Stimulated activated naive CD4-positive, alpha-beta T cell (primary cell): Measurements from ENCODE around the gene INPP5J.
"Not testable (repeated sequence)": the region's sequence is repeated elsewhere in the genome, so short reads cannot be mapped to it uniquely, and the experiment has no call there.

Source experiments
- DNase-seq, 6 experiments: peaks; one replicate each; lab custom pipeline; 2025; lab: John Stamatoyannopoulos, UW

INPP5J gene, protein sequence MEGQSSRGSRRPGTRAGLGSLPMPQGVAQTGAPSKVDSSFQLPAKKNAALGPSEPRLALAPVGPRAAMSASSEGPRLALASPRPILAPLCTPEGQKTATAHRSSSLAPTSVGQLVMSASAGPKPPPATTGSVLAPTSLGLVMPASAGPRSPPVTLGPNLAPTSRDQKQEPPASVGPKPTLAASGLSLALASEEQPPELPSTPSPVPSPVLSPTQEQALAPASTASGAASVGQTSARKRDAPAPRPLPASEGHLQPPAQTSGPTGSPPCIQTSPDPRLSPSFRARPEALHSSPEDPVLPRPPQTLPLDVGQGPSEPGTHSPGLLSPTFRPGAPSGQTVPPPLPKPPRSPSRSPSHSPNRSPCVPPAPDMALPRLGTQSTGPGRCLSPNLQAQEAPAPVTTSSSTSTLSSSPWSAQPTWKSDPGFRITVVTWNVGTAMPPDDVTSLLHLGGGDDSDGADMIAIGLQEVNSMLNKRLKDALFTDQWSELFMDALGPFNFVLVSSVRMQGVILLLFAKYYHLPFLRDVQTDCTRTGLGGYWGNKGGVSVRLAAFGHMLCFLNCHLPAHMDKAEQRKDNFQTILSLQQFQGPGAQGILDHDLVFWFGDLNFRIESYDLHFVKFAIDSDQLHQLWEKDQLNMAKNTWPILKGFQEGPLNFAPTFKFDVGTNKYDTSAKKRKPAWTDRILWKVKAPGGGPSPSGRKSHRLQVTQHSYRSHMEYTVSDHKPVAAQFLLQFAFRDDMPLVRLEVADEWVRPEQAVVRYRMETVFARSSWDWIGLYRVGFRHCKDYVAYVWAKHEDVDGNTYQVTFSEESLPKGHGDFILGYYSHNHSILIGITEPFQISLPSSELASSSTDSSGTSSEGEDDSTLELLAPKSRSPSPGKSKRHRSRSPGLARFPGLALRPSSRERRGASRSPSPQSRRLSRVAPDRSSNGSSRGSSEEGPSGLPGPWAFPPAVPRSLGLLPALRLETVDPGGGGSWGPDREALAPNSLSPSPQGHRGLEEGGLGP

DNA sequence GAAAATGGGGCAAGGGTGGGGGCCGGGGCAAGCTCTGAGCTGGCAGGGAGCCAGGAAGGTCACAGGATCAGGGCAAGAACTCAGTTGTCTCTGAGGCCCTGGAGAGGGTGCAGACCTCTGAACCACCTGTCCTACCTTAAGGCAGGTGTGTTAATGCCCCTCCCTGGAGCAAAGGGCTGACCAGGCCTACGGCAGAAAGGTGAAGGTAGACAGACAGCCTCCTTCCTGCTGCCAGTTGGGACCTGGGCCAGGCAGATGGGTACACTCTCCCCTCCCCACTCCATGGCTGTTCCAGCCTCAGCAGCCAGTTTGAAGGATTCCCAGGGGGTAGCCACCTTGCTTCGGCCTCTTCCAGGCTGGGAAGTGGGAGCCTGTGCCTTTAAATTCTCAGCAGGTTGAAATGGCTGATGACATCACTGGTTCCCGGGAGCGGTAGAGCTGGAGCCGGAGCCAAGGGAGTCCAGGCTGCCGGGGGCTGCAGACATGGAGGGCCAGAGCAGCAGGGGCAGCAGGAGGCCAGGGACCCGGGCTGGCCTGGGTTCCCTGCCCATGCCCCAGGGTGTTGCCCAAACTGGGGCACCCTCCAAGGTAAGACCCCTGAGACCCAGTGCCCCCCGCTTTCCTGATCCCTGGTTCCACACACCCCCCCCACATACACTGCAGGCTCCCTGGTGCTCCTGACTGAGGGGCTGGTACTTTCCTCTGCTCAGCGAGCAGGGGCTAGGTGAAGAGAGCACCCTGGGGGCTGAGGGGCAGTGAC is at the start of gene INPP5J:
TSS of gene INPP5J (plus strand) at position 435 of the 760 bp plus-strand sequence. CDS start at position 484, 49 bp downstream.
- DNase-seq = no peak

DNA sequence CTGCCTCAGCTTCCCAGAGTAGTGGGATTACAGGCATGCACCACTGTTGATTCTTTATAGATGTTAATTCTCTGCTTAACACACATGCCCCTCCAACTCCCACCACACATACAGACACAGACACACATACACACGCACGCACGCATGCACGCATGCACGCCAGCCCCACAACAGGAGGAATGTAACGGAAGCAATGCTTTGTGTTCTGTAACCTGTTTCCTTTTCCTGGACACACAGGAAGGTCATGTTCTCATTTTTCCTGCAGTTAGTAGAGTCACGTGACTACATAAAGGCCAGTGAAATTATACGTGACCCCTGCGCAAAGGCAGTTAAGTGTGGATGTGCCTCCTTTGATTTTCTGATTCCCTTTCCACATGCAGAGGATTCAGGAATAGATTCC is 49.6 kb upstream of the INPP5J start:
- not testable (repeated sequence) for DNase-seq

- not testable (repeated sequence) for DNase-seq
Measured at GRCh38 chr22:31073545-31074145, 49.1 kb upstream of the INPP5J start.

DNA sequence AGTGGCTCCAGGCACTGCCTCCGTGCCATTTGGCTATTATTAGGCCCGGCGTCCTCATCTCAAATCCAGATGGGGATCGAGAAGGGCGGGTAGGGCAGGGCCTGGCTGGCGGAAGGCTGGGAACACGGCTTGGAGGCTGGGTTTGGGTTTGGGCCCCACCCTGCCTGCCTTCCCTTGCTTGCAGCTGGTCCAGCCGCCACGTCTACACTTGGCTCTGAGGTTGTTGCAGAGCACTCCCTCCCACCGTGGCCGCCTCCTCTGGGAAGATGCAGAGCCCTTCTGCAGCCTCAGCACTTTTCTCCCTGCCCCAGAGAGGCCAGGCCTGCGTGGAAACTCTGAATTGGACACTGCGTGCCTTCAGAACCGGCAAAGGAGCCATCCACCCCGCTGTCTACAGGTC is 46.8 kb upstream of the INPP5J start:
- no peak for DNase-seq

DNA sequence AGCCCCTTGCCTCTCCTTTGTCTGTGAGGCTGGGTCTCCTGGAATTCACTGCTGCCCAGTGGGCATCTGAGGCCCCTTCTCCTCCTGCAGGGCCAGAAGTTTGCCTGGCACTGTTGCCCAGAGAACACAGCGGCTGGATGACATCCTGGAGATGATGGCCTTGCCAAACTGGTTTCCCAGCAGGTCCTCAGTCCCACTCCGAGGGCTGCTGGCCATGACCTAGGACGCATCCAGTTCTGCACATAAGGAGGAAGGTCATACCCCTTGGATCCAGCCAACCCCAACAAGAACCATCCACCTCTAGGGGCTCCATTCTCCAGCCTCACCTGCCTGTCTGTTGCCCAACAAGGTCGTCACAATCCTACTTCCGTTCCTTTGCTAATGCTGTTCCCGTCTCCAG is 45.1 kb upstream of the INPP5J start:
- no peak for DNase-seq

DNA sequence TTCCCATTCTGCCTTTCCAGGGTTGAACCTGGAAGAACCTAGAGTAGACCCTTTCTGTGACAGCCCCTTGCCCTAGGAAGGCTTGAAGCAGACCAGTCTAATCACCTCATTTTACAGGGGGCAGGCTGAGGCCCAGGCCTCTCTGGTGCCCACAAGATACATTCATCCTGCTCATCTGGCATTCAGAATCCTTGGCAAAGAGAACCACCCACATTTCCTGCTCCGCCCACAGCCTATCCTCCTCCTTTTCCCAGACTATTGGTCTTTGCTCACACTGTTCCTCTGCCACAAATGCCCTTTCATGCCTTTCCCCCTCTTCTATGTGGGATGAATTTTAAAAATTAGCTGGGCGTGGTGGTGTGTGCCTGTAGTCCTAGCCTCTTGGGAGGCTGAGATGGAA is 44.4 kb upstream of the INPP5J start:
- DNase-seq = not testable (repeated sequence)

GRCh38 chr22:31079095-31079642 is 43.6 kb upstream of the INPP5J start:
- DNase-seq = no peak

- no peak for DNase-seq
Measured at GRCh38 chr22:31080164-31080847, 42.5 kb upstream of the INPP5J start.

- DNase-seq = peak; percentile 72 to 86 (median 85)
Measured at GRCh38 chr22:31080848-31081649, 41.7 kb upstream of the INPP5J start, which contains the start of gene SMTN. TSS of gene SMTN (plus strand) at chr22:31081318. CDS start at chr22:31083259, 1,941 bp downstream.

DNA sequence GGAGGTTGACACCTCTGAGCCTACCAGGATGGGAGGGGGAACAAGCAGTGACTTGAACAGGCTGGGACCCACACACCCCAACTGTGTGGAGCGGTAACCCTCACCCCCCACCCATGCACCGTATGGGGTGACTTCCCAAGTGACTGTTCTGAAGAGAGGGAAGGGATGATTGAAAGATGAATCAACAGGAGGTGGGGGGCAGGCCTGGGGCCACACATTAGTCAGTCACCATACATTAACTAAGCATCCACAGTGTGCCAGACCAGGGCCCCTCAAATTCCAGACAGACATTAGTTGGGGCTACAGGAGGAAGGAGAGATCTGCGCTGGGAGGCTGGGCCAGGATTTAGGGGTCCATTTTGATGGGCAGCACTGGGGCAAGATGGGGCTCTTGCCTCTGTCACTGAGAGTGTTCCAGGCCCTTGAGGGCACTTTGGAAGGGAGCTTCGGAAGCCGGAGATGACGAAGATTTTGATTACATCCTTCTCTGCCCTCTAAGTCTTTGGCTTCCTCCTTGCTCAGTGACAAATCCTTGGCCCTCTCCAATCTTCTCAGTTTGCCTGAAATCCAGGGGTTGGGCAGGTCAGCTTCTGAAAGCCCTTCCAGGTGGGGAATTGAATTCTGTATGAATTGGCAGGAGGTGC is 40.7 kb upstream of the INPP5J start:
- DNase-seq = no peak

GRCh38 chr22:31082606-31083376 is 40.0 kb upstream of the INPP5J start:
- peak; percentile 19 to 61 (median 38) for DNase-seq

DNA sequence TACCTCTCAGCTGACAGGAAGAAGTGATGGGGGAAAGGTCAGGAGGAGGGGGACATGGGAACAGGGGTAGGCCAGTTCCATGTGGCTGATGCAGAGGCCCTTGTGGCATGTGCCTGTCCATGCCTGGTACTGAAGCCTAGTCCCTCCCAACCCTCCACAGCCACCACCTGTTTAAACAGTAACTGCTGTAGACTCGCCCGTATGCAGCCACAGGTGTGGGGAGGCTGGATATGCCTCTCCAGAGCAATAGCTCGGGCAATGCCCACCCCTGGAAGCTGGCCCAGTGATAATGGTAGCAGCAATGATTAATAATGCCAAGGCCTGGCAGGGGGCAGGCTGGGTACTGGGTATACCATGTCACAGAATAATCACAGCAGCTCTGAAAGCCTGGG is 39.4 kb upstream of the INPP5J start:
- DNase-seq = no peak

DNA sequence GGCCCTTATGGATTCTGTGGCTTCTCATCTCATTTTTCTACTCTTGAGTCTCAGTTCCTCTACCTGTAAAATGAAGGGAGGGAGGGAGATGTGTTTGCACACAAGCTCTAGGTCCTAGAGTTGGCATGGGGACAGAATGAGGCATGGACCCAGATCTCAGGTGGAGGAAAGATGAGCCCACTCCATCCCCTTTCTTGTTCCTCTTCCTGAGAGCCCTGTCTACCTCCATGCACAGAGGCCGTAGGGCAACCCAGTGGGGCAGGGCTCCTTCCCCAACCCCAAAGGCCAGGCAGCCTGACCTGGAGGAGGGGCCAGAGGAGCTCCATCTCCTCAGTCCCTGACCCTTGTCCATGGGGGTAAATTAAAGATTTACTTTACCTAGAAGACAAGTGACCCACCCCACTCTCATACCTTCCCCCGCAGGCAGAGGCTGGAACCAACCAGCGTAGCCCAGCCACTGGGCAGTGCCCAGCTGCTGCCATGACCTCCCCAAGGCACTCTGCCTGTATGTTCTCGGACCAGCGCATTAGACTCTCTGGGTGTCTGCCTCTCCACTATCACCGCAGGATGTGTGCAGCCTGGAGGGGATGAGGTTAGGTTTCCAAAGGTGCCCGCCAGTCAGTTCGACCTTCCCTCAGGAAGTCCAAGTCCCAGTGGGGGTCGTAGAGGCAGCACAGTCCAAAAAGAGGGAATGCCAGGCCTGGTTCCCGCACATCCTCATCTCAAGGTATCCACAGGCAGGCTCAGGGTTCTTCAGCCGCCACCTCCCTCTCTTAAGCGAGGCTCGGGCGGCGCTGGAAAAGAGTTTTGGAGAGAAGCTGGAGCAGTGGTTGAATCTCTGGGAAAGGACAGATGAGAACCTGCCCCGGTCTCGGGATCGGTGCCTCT is 38.6 kb upstream of the INPP5J start:
- DNase-seq = no peak

DNA sequence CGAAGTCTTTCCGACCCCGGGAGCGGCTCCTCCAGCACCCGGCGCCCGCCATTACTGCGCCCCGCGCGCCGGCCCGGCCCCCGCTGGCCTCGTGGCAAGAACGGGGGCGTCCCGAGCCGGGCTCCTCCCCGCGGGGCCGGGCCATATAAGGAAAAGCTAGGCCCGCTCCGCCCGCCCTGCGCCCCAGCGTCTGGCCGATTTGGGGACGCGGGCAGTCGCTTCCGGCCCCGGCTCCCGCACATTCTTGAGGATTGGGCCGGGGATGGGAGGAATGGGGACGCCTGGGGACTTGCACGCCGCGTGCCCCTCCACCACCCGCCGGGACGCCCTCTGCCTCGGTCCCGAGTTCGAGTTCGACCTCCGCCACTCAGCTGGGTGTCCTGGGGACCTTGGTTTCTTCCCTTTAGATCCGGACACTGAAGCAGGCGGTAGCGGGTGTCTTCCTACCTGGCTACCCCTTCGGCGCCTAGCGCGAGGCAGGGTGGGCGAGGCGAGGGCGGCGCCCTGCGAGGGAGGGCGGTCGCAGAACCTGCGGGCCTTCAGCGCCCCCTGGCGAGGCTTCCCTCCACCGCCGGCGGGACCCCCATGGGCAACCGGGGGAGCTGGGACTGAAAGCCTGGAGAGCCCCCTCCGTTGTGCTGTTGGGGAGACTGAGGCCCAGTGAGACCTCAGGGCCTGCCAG is 37.8 kb upstream of the INPP5J start:
- DNase-seq = peak; percentile 61 to 84 (median 78)

GRCh38 chr22:31085493-31085824 is 37.3 kb upstream of the INPP5J start:
- no peak for DNase-seq

DNA sequence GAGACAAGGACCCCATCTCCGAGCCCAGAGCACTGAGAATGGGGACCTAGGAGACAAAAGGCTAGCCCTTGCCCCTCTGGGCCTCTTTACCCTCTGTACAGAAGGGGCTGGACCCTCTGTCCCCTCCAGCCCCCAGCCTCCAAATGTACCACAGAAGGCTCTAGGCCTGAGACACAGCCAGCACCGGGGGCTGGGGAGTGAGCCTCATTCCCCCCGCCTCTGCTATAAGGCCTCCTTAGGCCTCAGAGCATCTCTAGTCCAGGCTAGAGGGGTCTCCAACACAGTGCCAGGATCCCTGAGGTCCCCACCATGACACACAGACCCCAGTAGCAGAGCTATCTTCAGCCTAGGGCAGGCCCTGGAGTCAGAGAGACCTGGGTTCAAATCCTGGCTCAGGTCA is 36.8 kb upstream of the INPP5J start:
- no peak for DNase-seq
